Lower lobe of right lung (tissue), 2 donors: ENCODE measurements around the gene SAP30. TPM values are rescaled to one million over a fixed set of nuclear protein-coding genes. Genes with fewer than 3 reads are reported as not detected.

Source experiments
- ATAC-seq, 2 donors: fragments of 200-7000 bp; cut with Tn5 transposase; one replicate each; pipeline ENCODE4 v1.9.1; 2020 to 2022; ENCODE audit warnings: mild to moderate bottlenecking in 2 of 2, moderate library complexity in 2 of 2
- DNase-seq: peaks from one replicate; pipeline ENCODE4 v3.0.0-alpha.2; 2020
- H3K27ac ChIP-seq: fragments of 200-600 bp; one replicate; pipeline ENCODE4 v1.8.0; 2022
- H3K27me3 ChIP-seq: fragments of 200-600 bp; one replicate; pipeline ENCODE4 v1.8.0; 2022; ENCODE audit warnings: low read depth
- H3K36me3 ChIP-seq: fragments of 200-600 bp; one replicate; pipeline ENCODE4 v1.8.0; 2022; ENCODE audit warnings: mild to moderate bottlenecking
- H3K4me1 ChIP-seq: fragments of 200-600 bp; one replicate; pipeline ENCODE4 v1.8.0; 2022
- H3K4me3 ChIP-seq: fragments of 200-600 bp; one replicate; pipeline ENCODE4 v1.8.0; 2022; ENCODE audit warnings: mild to moderate bottlenecking
- H3K9me3 ChIP-seq: fragments of 200-600 bp; one replicate; pipeline ENCODE4 v1.8.0; 2022
- intact Hi-C: fragments of 100-400 bp; cut with DNase I; formaldehyde crosslinking; loops from one replicate; pipeline ENCODE4 v1.11.0; 2022
- total RNA-seq: library from RNA; stranded (reverse); fragmentation: NEBNext Ultra II Directional; extraction: Animal tissue kit (Norgen Biotek cat#: 25700); gene quantifications from one replicate; pipeline ENCODE4 v1.2.1, GENCODE V29; 2021
- TF ChIP-seq, protein P1 (sequence below): fragments of 200-600 bp; IDR thresholded peaks from one replicate; pipeline ENCODE4 v1.8.0; 2022; ENCODE audit warnings: antibody characterized with exemption, mild to moderate bottlenecking
- donor health status: DM: no; HTN: yes; CAD: no; lungs with severe emphysema.

The SAP30 gene
- total RNA-seq, 1 donor from 2014 or later, result 15.1 TPM

DNA sequence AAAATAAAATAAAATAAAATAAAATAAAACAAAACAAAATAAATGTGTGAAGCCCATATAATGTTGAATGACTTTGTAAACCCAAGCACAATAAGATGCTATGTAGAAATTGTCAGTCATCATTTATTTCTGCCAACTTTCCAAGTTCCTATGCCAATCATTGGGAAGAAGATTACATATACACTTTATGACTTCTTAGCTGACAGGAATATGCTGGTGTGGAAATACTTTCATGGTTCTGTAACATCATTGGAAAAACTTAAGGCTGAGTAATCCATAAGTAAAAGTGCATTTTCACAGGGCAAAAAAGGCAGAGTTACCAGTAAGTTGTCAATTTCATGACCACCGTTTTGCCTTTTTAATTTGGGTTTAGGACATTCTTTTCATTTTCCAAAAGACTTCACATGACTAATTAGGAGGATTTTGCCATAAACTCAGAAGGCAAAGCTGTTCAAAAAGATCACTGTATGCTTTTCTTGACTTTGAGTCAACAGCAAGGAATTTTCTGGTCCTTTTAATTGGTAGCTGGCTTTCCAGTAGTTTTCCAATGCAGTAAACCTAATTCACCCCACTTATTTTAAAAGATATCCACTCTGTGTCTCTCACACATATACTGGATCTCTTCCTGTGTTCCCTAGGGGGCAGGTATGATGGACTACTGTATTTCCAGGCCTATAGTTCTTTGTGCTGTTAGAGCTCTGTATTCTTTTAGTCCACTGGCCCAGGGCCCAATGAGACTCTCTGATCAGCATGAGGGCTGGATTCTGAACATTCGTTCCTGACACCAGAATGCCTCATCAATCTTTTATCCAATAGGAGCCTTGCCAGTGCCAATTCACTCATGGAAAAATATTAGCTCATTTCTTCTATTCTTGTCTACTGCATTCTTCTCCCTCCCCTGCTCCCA lies 54.4 kb downstream of the SAP30 start:
- TF ChIP-seq, protein P1, sequence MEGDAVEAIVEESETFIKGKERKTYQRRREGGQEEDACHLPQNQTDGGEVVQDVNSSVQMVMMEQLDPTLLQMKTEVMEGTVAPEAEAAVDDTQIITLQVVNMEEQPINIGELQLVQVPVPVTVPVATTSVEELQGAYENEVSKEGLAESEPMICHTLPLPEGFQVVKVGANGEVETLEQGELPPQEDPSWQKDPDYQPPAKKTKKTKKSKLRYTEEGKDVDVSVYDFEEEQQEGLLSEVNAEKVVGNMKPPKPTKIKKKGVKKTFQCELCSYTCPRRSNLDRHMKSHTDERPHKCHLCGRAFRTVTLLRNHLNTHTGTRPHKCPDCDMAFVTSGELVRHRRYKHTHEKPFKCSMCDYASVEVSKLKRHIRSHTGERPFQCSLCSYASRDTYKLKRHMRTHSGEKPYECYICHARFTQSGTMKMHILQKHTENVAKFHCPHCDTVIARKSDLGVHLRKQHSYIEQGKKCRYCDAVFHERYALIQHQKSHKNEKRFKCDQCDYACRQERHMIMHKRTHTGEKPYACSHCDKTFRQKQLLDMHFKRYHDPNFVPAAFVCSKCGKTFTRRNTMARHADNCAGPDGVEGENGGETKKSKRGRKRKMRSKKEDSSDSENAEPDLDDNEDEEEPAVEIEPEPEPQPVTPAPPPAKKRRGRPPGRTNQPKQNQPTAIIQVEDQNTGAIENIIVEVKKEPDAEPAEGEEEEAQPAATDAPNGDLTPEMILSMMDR, result no peak
- Histone ChIP-seq H3K4me3 (no peak overlapping the region), H3K4me1 (no peaks in the 10 kb centered on the region), H3K36me3 (no peaks in the 10 kb centered on the region), H3K9me3 (no peaks in the 10 kb centered on the region), H3K27ac (no peak overlapping the region), H3K27me3 (no peaks in the 10 kb centered on the region)
- no peak for ATAC-seq
- no peak for DNase-seq
- intact Hi-C loops, result no loop called here

DNA sequence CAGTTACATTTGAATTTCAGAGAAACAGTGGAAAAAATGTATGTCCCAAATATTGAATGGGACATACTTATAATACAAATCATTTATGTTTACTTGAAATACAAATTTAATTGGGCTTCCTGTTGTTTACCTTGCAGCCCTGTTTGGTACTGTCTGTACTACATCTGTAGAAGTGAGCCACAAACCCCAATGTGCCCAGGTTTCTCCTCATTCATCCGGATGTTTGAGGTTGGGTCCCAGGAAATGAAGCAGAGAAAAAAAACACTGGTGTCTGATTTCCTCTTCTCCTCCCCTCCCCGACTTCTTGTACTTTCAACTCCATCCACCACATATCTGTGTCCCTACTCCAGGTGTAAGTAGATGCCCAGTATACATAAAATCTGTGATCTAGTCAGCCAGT lies 55.3 kb downstream of the SAP30 start:
- H3K4me3 ChIP-seq, result no peak overlapping the region
- intact Hi-C loops, result no loop called here
- no peaks in the 10 kb centered on the region for H3K36me3 ChIP-seq
- no peak overlapping the region for H3K27ac ChIP-seq
- DNase-seq, result no peak
- no peak for ATAC-seq
- TF ChIP-seq, protein P1, result no peak
- no peaks in the 10 kb centered on the region for H3K27me3 ChIP-seq
- H3K4me1 ChIP-seq, result no peaks in the 10 kb centered on the region
- no peaks in the 10 kb centered on the region for H3K9me3 ChIP-seq

Other genes with a start within 250 kb of the SAP30 start
- 22.0 TPM for gene GALNT7, start 202.1 kb upstream of the SAP30 start, total RNA-seq
- 40.9 TPM for gene HMGB2, start 36.6 kb upstream of the SAP30 start, total RNA-seq
- gene SCRG1, start 28.2 kb downstream of the SAP30 start, total RNA-seq, result 0.32 TPM
- 0.35 TPM for gene HAND2, start 159.3 kb downstream of the SAP30 start, total RNA-seq